ENCODE results near the gene TREH.

GRCh38 chr11:118614511-118614910 lies 64.9 kb downstream of the TREH start:
- TF ChIP-seq, protein P1, sequence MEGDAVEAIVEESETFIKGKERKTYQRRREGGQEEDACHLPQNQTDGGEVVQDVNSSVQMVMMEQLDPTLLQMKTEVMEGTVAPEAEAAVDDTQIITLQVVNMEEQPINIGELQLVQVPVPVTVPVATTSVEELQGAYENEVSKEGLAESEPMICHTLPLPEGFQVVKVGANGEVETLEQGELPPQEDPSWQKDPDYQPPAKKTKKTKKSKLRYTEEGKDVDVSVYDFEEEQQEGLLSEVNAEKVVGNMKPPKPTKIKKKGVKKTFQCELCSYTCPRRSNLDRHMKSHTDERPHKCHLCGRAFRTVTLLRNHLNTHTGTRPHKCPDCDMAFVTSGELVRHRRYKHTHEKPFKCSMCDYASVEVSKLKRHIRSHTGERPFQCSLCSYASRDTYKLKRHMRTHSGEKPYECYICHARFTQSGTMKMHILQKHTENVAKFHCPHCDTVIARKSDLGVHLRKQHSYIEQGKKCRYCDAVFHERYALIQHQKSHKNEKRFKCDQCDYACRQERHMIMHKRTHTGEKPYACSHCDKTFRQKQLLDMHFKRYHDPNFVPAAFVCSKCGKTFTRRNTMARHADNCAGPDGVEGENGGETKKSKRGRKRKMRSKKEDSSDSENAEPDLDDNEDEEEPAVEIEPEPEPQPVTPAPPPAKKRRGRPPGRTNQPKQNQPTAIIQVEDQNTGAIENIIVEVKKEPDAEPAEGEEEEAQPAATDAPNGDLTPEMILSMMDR (conservative IDR thresholded peaks at IDR 0.05) = no peak
- no peak for TF ChIP-seq ZFX (IDR thresholded peaks at IDR 0.05)

Data from C4-2B (cell line).